Measurements from ENCODE around the gene HCN2. TPM values are rescaled to one million over a fixed set of nuclear protein-coding genes. Genes with fewer than 3 reads are reported as not detected.

Gene HCN2
- total RNA-seq, 1 experiment from 2014 or later: 1.5 TPM

DNA sequence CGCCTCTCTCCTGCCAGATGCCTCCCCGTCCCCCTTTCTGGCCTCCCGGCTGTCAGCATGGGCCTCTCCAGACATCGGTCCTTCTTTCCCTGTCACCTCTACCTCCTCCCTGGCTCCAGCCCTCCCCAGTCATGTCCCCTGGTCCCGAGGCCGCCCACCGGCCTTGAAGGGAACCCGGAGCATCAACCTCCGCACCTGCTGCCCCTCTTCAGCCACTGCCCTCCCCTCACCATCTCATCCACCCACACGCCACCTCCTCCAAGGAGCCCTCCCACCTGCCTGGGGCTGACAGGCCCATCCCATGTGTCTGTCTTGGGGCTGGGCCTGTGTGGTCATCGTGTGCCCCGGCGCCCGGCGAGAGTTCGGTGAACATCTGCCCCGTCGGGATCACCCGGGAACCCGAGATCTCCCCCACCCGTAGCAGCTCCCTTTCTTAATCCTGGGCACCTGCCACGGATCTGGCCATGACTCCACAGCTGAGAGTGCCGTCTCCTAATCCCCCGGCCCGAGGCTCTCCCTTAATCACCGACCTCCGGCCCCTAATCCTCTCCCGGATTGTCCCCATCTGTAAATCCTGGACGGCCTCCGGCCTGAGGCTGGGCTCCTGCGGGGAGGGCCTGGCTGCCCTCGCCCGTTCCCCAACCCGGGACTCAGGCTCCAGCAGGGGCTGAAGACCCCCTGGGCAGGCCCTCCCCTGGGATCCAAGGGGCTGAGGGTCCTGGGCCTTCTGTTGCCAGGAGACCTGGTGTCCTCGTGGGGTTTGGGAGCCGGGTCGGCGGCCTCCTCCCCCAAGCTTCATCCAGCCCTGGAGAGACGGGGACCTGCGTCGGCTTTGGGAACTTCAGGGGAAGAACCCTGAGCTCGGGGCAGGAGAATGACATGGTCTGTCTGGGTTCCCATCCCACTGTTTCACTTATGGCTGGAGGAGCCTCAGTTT lies 5.9 kb downstream of the HCN2 start:
- TF ChIP-seq, protein P1, sequence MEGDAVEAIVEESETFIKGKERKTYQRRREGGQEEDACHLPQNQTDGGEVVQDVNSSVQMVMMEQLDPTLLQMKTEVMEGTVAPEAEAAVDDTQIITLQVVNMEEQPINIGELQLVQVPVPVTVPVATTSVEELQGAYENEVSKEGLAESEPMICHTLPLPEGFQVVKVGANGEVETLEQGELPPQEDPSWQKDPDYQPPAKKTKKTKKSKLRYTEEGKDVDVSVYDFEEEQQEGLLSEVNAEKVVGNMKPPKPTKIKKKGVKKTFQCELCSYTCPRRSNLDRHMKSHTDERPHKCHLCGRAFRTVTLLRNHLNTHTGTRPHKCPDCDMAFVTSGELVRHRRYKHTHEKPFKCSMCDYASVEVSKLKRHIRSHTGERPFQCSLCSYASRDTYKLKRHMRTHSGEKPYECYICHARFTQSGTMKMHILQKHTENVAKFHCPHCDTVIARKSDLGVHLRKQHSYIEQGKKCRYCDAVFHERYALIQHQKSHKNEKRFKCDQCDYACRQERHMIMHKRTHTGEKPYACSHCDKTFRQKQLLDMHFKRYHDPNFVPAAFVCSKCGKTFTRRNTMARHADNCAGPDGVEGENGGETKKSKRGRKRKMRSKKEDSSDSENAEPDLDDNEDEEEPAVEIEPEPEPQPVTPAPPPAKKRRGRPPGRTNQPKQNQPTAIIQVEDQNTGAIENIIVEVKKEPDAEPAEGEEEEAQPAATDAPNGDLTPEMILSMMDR (conservative IDR thresholded peaks at IDR 0.05): no peak
- no peak for TF ChIP-seq EZH2 (IDR thresholded peaks at IDR 0.05; ENCODE audit: low read depth)
- BruUV-seq (replicated peaks): no TSS peak
- H4K20me1 ChIP-seq (ENCODE audit: insufficient read depth): peaks cover 6% of the 10 kb centered on the region; the same call in 1 of the 2 replicates

DNA sequence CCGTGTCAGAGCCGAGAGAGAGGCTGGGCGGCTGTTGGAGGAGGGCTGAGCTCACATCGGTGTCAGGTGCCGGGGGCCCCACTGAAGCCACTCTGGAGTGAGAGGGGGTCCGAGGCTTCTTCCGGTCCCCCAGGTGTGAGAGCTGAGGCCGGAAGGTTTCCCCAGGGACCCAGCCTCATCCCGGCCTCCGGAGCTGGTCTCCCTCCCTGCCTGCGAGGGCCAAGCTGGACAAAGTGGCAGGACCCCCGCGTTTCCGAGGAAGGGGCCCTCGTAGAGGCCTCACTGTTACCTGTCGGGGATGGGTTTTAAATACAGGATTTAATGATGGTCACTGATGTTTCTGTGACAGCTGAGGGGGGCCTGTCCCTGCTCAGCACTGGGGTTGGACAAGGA lies 6.6 kb downstream of the HCN2 start:
- H3K79me2 ChIP-seq (ENCODE audit: low read depth): no peaks in the 10 kb centered on the region
- no peak overlapping the region for H3K4me2 ChIP-seq
- no peak overlapping the region for H3K4me3 ChIP-seq
- intact Hi-C loops (cut with micrococcal nuclease; ENCODE audit: unreplicated experiment): no loop called here
- H3K4me1 ChIP-seq (replicated peaks; ENCODE audit: insufficient read depth): no peaks in the 10 kb centered on the region
- no peak overlapping the region for H2AFZ ChIP-seq
- no TSS peak for BruUV-seq (replicated peaks)
- peaks cover 22% of the 10 kb centered on the region for H3K27me3 ChIP-seq (ENCODE audit: insufficient read depth, low read depth)
- H3K36me3 ChIP-seq (ENCODE audit: low read depth): no peaks in the 10 kb centered on the region
- H3K9me2 ChIP-seq (ENCODE audit: insufficient read depth): no peaks in the 10 kb centered on the region
- CTCF ChIA-PET: no interaction called here
- no peak for DNase-seq
- H3K9me3 ChIP-seq (ENCODE audit: insufficient read depth, low read depth): no peaks in the 10 kb centered on the region
- H4K20me1 ChIP-seq (ENCODE audit: insufficient read depth): peaks cover 6% of the 10 kb centered on the region; the same call in 1 of the 2 replicates
- H3K27ac ChIP-seq: no peak overlapping the region
- no peaks in the 10 kb centered on the region for H3F3A ChIP-seq (ENCODE audit: insufficient read depth, low read depth)
- TF ChIP-seq, protein P1 (conservative IDR thresholded peaks at IDR 0.05): no peak
- no peak for TF ChIP-seq EZH2 (IDR thresholded peaks at IDR 0.05; ENCODE audit: low read depth)
- POLR2A ChIA-PET (ENCODE audit: unreplicated experiment): no interaction called here

More for the DNA sequence above, 5.9 kb downstream of the HCN2 start:
- Histone ChIP-seq H3K79me2 (ENCODE audit: low read depth) (no peaks in the 10 kb centered on the region), H3K4me1 (replicated peaks; ENCODE audit: insufficient read depth) (no peaks in the 10 kb centered on the region), H3K27ac (no peak overlapping the region), H3K4me3 (no peak overlapping the region), H3K4me2 (no peak overlapping the region), H3K36me3 (ENCODE audit: low read depth) (no peaks in the 10 kb centered on the region), H2AFZ (no peak overlapping the region), H3F3A (ENCODE audit: insufficient read depth, low read depth) (no peaks in the 10 kb centered on the region), H3K27me3 (ENCODE audit: insufficient read depth, low read depth) (peaks cover 22% of the 10 kb centered on the region), H3K9me3 (ENCODE audit: insufficient read depth, low read depth) (no peaks in the 10 kb centered on the region), H3K9me2 (ENCODE audit: insufficient read depth) (no peaks in the 10 kb centered on the region)
- CTCF ChIA-PET: no interaction called here
- intact Hi-C loops (cut with micrococcal nuclease; ENCODE audit: unreplicated experiment): no loop called here
- no peak for DNase-seq
- POLR2A ChIA-PET (ENCODE audit: unreplicated experiment): no interaction called here

DNA sequence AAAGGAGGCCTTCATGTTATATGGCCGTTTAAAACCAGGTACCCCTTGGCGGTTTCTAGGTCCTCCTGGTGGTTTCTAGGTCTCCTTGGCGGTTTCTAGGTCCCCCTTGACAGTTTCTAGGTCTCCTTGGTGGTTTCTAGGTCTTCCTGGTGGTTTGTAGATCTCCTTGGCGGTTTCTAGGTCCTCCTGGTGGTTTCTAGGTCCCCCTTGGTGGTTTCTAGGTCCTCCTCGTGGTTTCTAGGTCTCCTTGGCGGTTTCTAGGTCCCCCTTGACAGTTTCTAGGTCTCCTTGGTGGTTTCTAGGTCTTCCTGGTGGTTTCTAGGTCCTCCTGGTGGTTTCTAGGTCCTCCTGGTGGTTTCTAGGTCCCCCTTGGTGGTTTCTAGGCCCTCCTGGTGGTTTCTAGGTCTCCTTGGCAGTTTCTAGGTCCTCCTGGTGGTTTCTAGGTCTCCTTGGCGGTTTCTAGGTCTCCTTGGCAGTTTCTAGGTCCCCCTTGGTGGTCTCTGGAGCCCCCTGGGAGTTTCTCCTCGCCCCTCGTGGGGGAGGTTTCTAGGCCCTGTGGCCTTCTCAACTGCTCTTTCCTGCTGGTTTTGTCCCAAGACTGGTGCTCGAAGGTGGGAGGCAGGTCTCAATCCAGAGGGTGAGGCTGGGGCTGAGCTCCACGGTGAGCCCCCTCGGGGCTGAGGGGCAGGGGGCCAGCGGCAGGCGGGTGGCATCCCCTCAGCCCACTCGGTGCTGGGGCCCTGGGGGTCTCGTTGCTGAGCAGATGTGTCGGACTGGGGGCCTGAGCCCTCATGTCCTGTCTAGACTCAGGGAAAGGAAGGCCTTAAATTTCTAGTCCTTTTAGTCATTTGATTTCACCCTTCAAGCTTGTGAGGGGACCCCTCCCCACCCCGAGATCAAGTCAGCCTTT lies 8.0 kb downstream of the HCN2 start:
- no peaks in the 10 kb centered on the region for H3K4me1 ChIP-seq (replicated peaks; ENCODE audit: insufficient read depth)
- H3K36me3 ChIP-seq (ENCODE audit: low read depth): no peaks in the 10 kb centered on the region
- TF ChIP-seq, protein P1 (conservative IDR thresholded peaks at IDR 0.05): no peak
- no peak for TF ChIP-seq EZH2 (IDR thresholded peaks at IDR 0.05; ENCODE audit: low read depth)
- peaks cover 22% of the 10 kb centered on the region for H3K27me3 ChIP-seq (ENCODE audit: insufficient read depth, low read depth)
- ChIA-PET CTCF (interaction anchor here (0.6 kb wide), 1 partner anchor 10 kb away, joined by 4 read pairs; no protein-coding TSS in a partner anchor), POLR2A (ENCODE audit: unreplicated experiment) (no interaction called here)
- no peak overlapping the region for H3K27ac ChIP-seq
- no peaks in the 10 kb centered on the region for H4K20me1 ChIP-seq (ENCODE audit: insufficient read depth)
- no peak overlapping the region for H3K4me3 ChIP-seq
- no peaks in the 10 kb centered on the region for H3K9me3 ChIP-seq (ENCODE audit: insufficient read depth, low read depth)
- no peak for DNase-seq
- H3K4me2 ChIP-seq: no peak overlapping the region
- H2AFZ ChIP-seq: no peak overlapping the region
- no peaks in the 10 kb centered on the region for H3F3A ChIP-seq (ENCODE audit: insufficient read depth, low read depth)
- intact Hi-C loops (cut with micrococcal nuclease; ENCODE audit: unreplicated experiment): no loop called here
- no TSS peak for BruUV-seq (replicated peaks)
- H3K9me2 ChIP-seq (ENCODE audit: insufficient read depth): no peaks in the 10 kb centered on the region
- H3K79me2 ChIP-seq (ENCODE audit: low read depth): no peaks in the 10 kb centered on the region

Measured in PC-9 (cell line).